Gastrocnemius medialis (tissue), 4 donors: Measurements from ENCODE around the gene PIP5K1C. TPM values are rescaled to one million over a fixed set of nuclear protein-coding genes. Genes with fewer than 3 reads are reported as not detected.
"Not testable (repeated sequence)": the region's sequence is repeated elsewhere in the genome, so short reads cannot be mapped to it uniquely, and the experiment has no call there.

Source experiments
- ATAC-seq, 2 donors: fragments of 150-250 bp; one replicate each; pipeline ENCODE4 v1.9.1; 2016
- DNase-seq, 2 donors: peaks; one replicate each; pipeline ENCODE4 v3.0.0-alpha.2; 2019
- H3K27ac ChIP-seq, 4 donors: fragments of 200-600 bp; sonication (generic); 1 replicate in 1 of 4; 2 replicates in 3 of 4; pipeline ENCODE4 v1.5.1; 2016 to 2018; ENCODE audit warnings: mild to moderate bottlenecking in 2 of 4, moderate library complexity in 1 of 4
- H3K27me3 ChIP-seq, 3 donors: fragments of 200-600 bp; sonication (generic) in 2 of 3; 1 replicate in 1 of 3; 2 replicates in 2 of 3; pipeline versions ENCODE4 v1.5.1 to v1.6.0; 2016 to 2019; ENCODE audit warnings: mild to moderate bottlenecking in 1 of 3, moderate library complexity in 1 of 3
- H3K36me3 ChIP-seq, 2 donors: fragments of 200-600 bp; sonication (generic) in 1 of 2; one replicate each; pipeline ENCODE4 v1.5.1; 2017 to 2018
- H3K4me1 ChIP-seq, 2 donors: fragments of 200-600 bp; sonication (generic) in 1 of 2; one replicate each; pipeline ENCODE4 v1.5.1; 2016 to 2017; ENCODE audit warnings: mild to moderate bottlenecking in 2 of 2
- H3K4me3 ChIP-seq, 4 donors: fragments of 200-600 bp; sonication (generic) in 3 of 4; 1 replicate in 1 of 4; 2 replicates in 3 of 4; pipeline ENCODE4 v1.5.1; 2016 to 2019; ENCODE audit warnings: mild to moderate bottlenecking in 2 of 4
- H3K9me3 ChIP-seq, 3 donors: fragments of 200-600 bp; sonication (generic) in 2 of 3; 1 replicate in 1 of 3; 2 replicates in 2 of 3; pipeline ENCODE4 v1.5.1; 2016 to 2019
- CTCF ChIP-seq, 5 experiments: fragments of 450-650 bp in 3 of 5; fragments of 200-600 bp in 2 of 5; sonication (generic) in 2 of 5; IDR thresholded peaks in 4 of 5; conservative IDR thresholded peaks in 1 of 5; 1 replicate in 4 of 5; 2 replicates in 1 of 5; pipeline ENCODE4 v1.5.1; 2016 to 2019; ENCODE audit warnings: antibody characterized with exemption in 5 of 5, mild to moderate bottlenecking in 3 of 5, moderate library complexity in 3 of 5
- POLR2A ChIP-seq, 2 donors: fragments of 450-650 bp; IDR thresholded peaks; one replicate each; pipeline ENCODE4 v1.6.1; 2017; ENCODE audit warnings: antibody characterized with exemption in 2 of 2, mild to moderate bottlenecking in 2 of 2, moderate library complexity in 2 of 2
- in situ Hi-C, 4 donors: fragments of 200-750 bp; cut with MboI; loops; one replicate each; pipeline versions ENCODE4 v1.15.0 to v1.8.0; 2017; ENCODE audit warnings: low sequenced_read_pairs in 4 of 4
- intact Hi-C: fragments of 100-400 bp; cut with DNase I; formaldehyde crosslinking; loops from one replicate; pipeline ENCODE4 v1.15.1; 2023; ENCODE audit warnings: low total_unique reads
- total RNA-seq, 4 donors: library from RNA; depleted of rRNA; stranded (reverse); fragments of >200 nt; gene quantifications; one replicate each; pipeline versions ENCODE4 v1.1.0 to v1.2.3, GENCODE V29; 2016

Gene PIP5K1C
- total RNA-seq, 4 donors from 2014 or later = 8.2 to 18.0 (median 17.3) TPM

- H3K36me3 ChIP-seq = peaks cover 0 to 16% of the 10 kb centered on the region in 2 donors
- in situ Hi-C loops = no loop called here
- no peak overlapping the region for H3K27ac ChIP-seq
- no peak overlapping the region for H3K4me3 ChIP-seq
- TF ChIP-seq CTCF (IDR thresholded peaks at IDR 0.05 in 4 of 5, conservative IDR thresholded peaks at IDR 0.05 in 1 of 5) = no peak
- TF ChIP-seq POLR2A (IDR thresholded peaks at IDR 0.05) = no peak
- H3K9me3 ChIP-seq = no peaks in the 10 kb centered on the region
- no peaks in the 10 kb centered on the region for H3K27me3 ChIP-seq
- no peaks in the 10 kb centered on the region for H3K4me1 ChIP-seq
- ATAC-seq (no peak), DNase-seq (no peak)
- intact Hi-C loops = no loop called here
Measured at GRCh38 chr19:3632739-3633558, 67.3 kb downstream of the PIP5K1C start.

GRCh38 chr19:3632098-3632497 is 68.2 kb downstream of the PIP5K1C start:
- no peak overlapping the region for H3K27ac ChIP-seq
- H3K4me3 ChIP-seq = no peak overlapping the region
- peaks cover 0 to 14% of the 10 kb centered on the region in 2 donors for H3K36me3 ChIP-seq

GRCh38 chr19:3631053-3631861 is 69.0 kb downstream of the PIP5K1C start:
- peaks cover 3 to 5% of the 10 kb centered on the region in 2 donors for H3K4me1 ChIP-seq
- in situ Hi-C loops (no loop called here), intact Hi-C loops (no loop called here)
- H3K36me3 ChIP-seq = peaks cover 0 to 14% of the 10 kb centered on the region in 2 donors
- ATAC-seq (no peak), DNase-seq (no peak)
- H3K27ac ChIP-seq = no peak overlapping the region
- no peak for TF ChIP-seq CTCF (IDR thresholded peaks at IDR 0.05 in 4 of 5, conservative IDR thresholded peaks at IDR 0.05 in 1 of 5)
- TF ChIP-seq POLR2A (IDR thresholded peaks at IDR 0.05) = no peak
- H3K4me3 ChIP-seq = no peak overlapping the region
- no peaks in the 10 kb centered on the region for H3K27me3 ChIP-seq
- H3K9me3 ChIP-seq = no peaks in the 10 kb centered on the region

More at GRCh38 chr19:3632098-3632497, 68.2 kb downstream of the PIP5K1C start:
- H3K27me3 ChIP-seq = no peaks in the 10 kb centered on the region
- intact Hi-C loops = no loop called here
- TF ChIP-seq POLR2A (IDR thresholded peaks at IDR 0.05) = no peak
- no peak for TF ChIP-seq CTCF (IDR thresholded peaks at IDR 0.05 in 4 of 5, conservative IDR thresholded peaks at IDR 0.05 in 1 of 5)
- no peaks in the 10 kb centered on the region for H3K9me3 ChIP-seq
- ATAC-seq (no peak), DNase-seq (no peak)
- peaks cover 3 to 5% of the 10 kb centered on the region in 2 donors for H3K4me1 ChIP-seq
- in situ Hi-C loops = no loop called here

GRCh38 chr19:3628766-3629165 is 71.5 kb downstream of the PIP5K1C start:
- Histone ChIP-seq H3K36me3 (peaks cover 0 to 14% of the 10 kb centered on the region in 2 donors), H3K4me1 (peaks cover 19 to 21% of the 10 kb centered on the region in 2 donors)
- intact Hi-C loops, H3K9me3 ChIP-seq, H3K4me3 ChIP-seq, H3K27ac ChIP-seq, DNase-seq, ATAC-seq, H3K27me3 ChIP-seq, in situ Hi-C loops: not testable (repeated sequence)

- in situ Hi-C loops (no loop called here), intact Hi-C loops (loop anchor here (2.0 kb wide), 2 partner anchors 55 to 71 kb away; partner anchors contain the start of genes HMG20B and MFSD12)
- H3K9me3 ChIP-seq = no peaks in the 10 kb centered on the region
- no peak for DNase-seq
- H3K27me3 ChIP-seq = no peaks in the 10 kb centered on the region
- no peak for ATAC-seq
- TF ChIP-seq POLR2A (IDR thresholded peaks at IDR 0.05) (no peak), CTCF (IDR thresholded peaks at IDR 0.05 in 4 of 5, conservative IDR thresholded peaks at IDR 0.05 in 1 of 5) (no peak)
- H3K4me3 ChIP-seq = peak overlapping the region; percentile 6 to 99 (median 52)
- peaks cover 19 to 21% of the 10 kb centered on the region in 2 donors for H3K4me1 ChIP-seq
- peaks cover 0 to 12% of the 10 kb centered on the region in 2 donors for H3K36me3 ChIP-seq
- H3K27ac ChIP-seq = peak overlapping the region; percentile 88 to 98 (median 96)
Measured at GRCh38 chr19:3627351-3627723, 72.9 kb downstream of the PIP5K1C start.
